Transverse colon (tissue), 3 donors: ENCODE data around the gene MRPS6.

Experiments
- CTCF ChIP-seq, 5 experiments: fragments of 200-600 bp in 3 of 5; fragments of 450-650 bp in 2 of 5; sonication (generic) in 3 of 5; IDR thresholded peaks; 1 replicate in 2 of 5; 2 replicates in 3 of 5; pipeline ENCODE4 v1.5.1; 2016 to 2017; ENCODE audit warnings: antibody characterized with exemption in 5 of 5, inconsistent platforms in 3 of 5, mild to moderate bottlenecking in 2 of 5, moderate library complexity in 1 of 5
- POLR2A ChIP-seq: fragments of 450-650 bp; IDR thresholded peaks from one replicate; pipeline ENCODE4 v1.6.1; 2016; ENCODE audit warnings: antibody characterized with exemption, mild to moderate bottlenecking, moderate library complexity

- TF ChIP-seq CTCF (IDR thresholded peaks at IDR 0.05) (no peak), POLR2A (no peak)
Observed at GRCh38 chr21:34166468-34166867, 93.1 kb downstream of the MRPS6 start.
